ENCODE measurements around the gene PTPRN2. TPM values are rescaled to one million over a fixed set of nuclear protein-coding genes. Genes with fewer than 3 reads are reported as not detected.

The PTPRN2 gene
- total RNA-seq, 2 experiments from 2014 or later: 7.0 to 7.2 TPM

GRCh38 chr7:157652161-157652953 is 935.3 kb downstream of the PTPRN2 start:
- Mint-ChIP-seq H3K36me3 (ENCODE audit: low read depth) (no peaks in the 10 kb centered on the region), H3K4me3 (no peak overlapping the region), H3K27me3 (ENCODE audit: low read depth) (no peaks in the 10 kb centered on the region), H3K27ac (no peak overlapping the region), H3K9me3 (ENCODE audit: insufficient read depth) (no peaks in the 10 kb centered on the region), H3K4me1 (ENCODE audit: low read depth) (no peaks in the 10 kb centered on the region)
- ATAC-seq (no peak), DNase-seq (no peak)
- ChIA-PET CTCF (no interaction called here), POLR2A (no interaction called here)

GRCh38 chr7:157651366-157652160 is 936.1 kb downstream of the PTPRN2 start:
- H3K4me3 Mint-ChIP-seq: no peak overlapping the region
- H3K9me3 Mint-ChIP-seq (ENCODE audit: insufficient read depth): no peaks in the 10 kb centered on the region
- no peaks in the 10 kb centered on the region for H3K36me3 Mint-ChIP-seq (ENCODE audit: low read depth)
- POLR2A ChIA-PET: no interaction called here
- DNase-seq: no peak
- CTCF ChIA-PET: no interaction called here
- H3K27me3 Mint-ChIP-seq (ENCODE audit: low read depth): no peaks in the 10 kb centered on the region
- no peaks in the 10 kb centered on the region for H3K4me1 Mint-ChIP-seq (ENCODE audit: low read depth)
- H3K27ac Mint-ChIP-seq: no peak overlapping the region
- no peak for ATAC-seq

GRCh38 chr7:157650801-157651200 is 936.8 kb downstream of the PTPRN2 start:
- Mint-ChIP-seq H3K4me3 (no peak overlapping the region), H3K4me1 (ENCODE audit: low read depth) (no peaks in the 10 kb centered on the region), H3K9me3 (ENCODE audit: insufficient read depth) (no peaks in the 10 kb centered on the region), H3K27me3 (ENCODE audit: low read depth) (no peaks in the 10 kb centered on the region), H3K36me3 (ENCODE audit: low read depth) (no peaks in the 10 kb centered on the region), H3K27ac (no peak overlapping the region)
- ChIA-PET CTCF (no interaction called here), POLR2A (no interaction called here)
- DNase-seq: no peak
- no peak for ATAC-seq

DNA sequence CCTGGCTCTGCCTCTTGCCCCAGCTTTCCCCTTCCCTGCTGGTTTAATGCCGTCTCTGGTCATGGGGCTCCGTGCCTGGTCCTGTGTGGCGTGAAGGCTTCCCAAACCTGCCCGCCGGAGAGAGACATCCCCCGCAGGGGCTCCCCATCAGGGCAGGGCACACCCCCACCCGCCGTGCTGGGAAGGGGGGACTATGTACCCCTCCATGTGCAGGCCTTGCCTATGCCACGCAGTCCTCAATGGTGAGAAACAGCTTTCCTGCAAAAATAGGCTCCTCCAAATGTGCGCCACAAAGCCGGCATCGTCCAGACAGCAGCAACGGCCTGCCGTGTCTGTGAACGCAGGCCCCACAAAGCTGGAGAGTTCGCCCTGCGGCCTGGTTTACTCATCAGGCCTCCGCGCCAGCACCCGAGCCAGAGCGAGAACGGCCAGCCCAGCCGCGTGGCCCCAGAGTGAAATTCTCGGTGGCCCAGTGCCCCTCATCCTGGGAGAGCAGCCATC is 937.4 kb downstream of the PTPRN2 start:
- H3K4me3 Mint-ChIP-seq: no peak overlapping the region
- ChIA-PET POLR2A (no interaction called here), CTCF (no interaction called here)
- H3K4me1 Mint-ChIP-seq (ENCODE audit: low read depth): no peaks in the 10 kb centered on the region
- DNase-seq: no peak
- H3K27ac Mint-ChIP-seq: no peak overlapping the region
- no peak for ATAC-seq
- no peaks in the 10 kb centered on the region for H3K36me3 Mint-ChIP-seq (ENCODE audit: low read depth)
- no peaks in the 10 kb centered on the region for H3K9me3 Mint-ChIP-seq (ENCODE audit: insufficient read depth)
- H3K27me3 Mint-ChIP-seq (ENCODE audit: low read depth): no peaks in the 10 kb centered on the region

- ChIA-PET POLR2A (no interaction called here), CTCF (no interaction called here)
- H3K27me3 Mint-ChIP-seq (ENCODE audit: low read depth): peaks cover 6% of the 10 kb centered on the region
- H3K27ac Mint-ChIP-seq: no peak overlapping the region
- H3K9me3 Mint-ChIP-seq (ENCODE audit: insufficient read depth): no peaks in the 10 kb centered on the region
- no peaks in the 10 kb centered on the region for H3K36me3 Mint-ChIP-seq (ENCODE audit: low read depth)
- no peak overlapping the region for H3K4me3 Mint-ChIP-seq
- no peak for ATAC-seq
- no peak for DNase-seq
- no peaks in the 10 kb centered on the region for H3K4me1 Mint-ChIP-seq (ENCODE audit: low read depth)
Observed at GRCh38 chr7:157646551-157646950, 941.1 kb downstream of the PTPRN2 start.

GRCh38 chr7:157645539-157645938 is 942.1 kb downstream of the PTPRN2 start:
- CTCF ChIA-PET: no interaction called here
- no peaks in the 10 kb centered on the region for H3K36me3 Mint-ChIP-seq (ENCODE audit: low read depth)
- POLR2A ChIA-PET: no interaction called here
- no peak overlapping the region for H3K4me3 Mint-ChIP-seq
- H3K27me3 Mint-ChIP-seq (ENCODE audit: low read depth): peaks cover 6% of the 10 kb centered on the region
- no peak overlapping the region for H3K27ac Mint-ChIP-seq
- DNase-seq (no peak), ATAC-seq (no peak)
- no peaks in the 10 kb centered on the region for H3K4me1 Mint-ChIP-seq (ENCODE audit: low read depth)
- H3K9me3 Mint-ChIP-seq (ENCODE audit: insufficient read depth): no peaks in the 10 kb centered on the region

GRCh38 chr7:157644946-157645345 is 942.7 kb downstream of the PTPRN2 start:
- Mint-ChIP-seq H3K9me3 (ENCODE audit: insufficient read depth) (peaks cover 3% of the 10 kb centered on the region), H3K36me3 (ENCODE audit: low read depth) (peaks cover 2% of the 10 kb centered on the region), H3K4me3 (no peak overlapping the region), H3K27me3 (ENCODE audit: low read depth) (peaks cover 9% of the 10 kb centered on the region), H3K27ac (no peak overlapping the region), H3K4me1 (ENCODE audit: low read depth) (no peaks in the 10 kb centered on the region)
- POLR2A ChIA-PET: no interaction called here
- CTCF ChIA-PET: no interaction called here
- ATAC-seq (no peak), DNase-seq (no peak)

GRCh38 chr7:157643525-157643970 is 944.1 kb downstream of the PTPRN2 start:
- H3K36me3 Mint-ChIP-seq (ENCODE audit: low read depth): peaks cover 2% of the 10 kb centered on the region

DNA sequence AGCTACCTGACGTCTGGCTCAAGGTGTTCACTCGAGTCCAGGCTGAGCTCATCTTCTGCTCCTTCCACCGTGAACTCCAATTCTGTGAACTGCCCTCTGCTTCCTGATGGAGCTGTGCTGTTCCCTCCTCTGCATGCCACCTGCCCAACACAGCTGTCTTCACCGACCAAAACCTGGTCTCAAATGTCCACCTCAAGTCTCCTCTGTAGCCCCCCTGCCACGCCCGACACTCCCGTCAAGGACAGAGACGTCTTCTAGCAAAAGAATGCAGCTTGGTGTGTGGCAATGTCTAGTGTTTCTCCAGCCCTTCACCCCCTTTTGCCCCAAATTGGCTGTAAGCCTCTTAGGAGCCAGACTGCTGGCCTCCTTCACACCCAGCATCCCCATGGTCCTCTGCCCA is 945.8 kb downstream of the PTPRN2 start:
- CTCF ChIA-PET: no interaction called here

More at GRCh38 chr7:157643525-157643970, 944.1 kb downstream of the PTPRN2 start:
- POLR2A ChIA-PET: no interaction called here
- ATAC-seq: no peak
- CTCF ChIA-PET: no interaction called here
- peaks cover 10% of the 10 kb centered on the region for H3K27me3 Mint-ChIP-seq (ENCODE audit: low read depth)
- H3K9me3 Mint-ChIP-seq (ENCODE audit: insufficient read depth): peaks cover 8% of the 10 kb centered on the region
- no peaks in the 10 kb centered on the region for H3K4me1 Mint-ChIP-seq (ENCODE audit: low read depth)
- H3K27ac Mint-ChIP-seq: no peak overlapping the region
- no peak overlapping the region for H3K4me3 Mint-ChIP-seq
- DNase-seq: no peak

GRCh38 chr7:157640144-157640543 is 947.5 kb downstream of the PTPRN2 start:
- peaks cover 28% of the 10 kb centered on the region for H3K27me3 Mint-ChIP-seq (ENCODE audit: low read depth)
- peaks cover 2% of the 10 kb centered on the region for H3K36me3 Mint-ChIP-seq (ENCODE audit: low read depth)
- no peaks in the 10 kb centered on the region for H3K4me1 Mint-ChIP-seq (ENCODE audit: low read depth)
- H3K9me3 Mint-ChIP-seq (ENCODE audit: insufficient read depth): peaks cover 8% of the 10 kb centered on the region
- DNase-seq: no peak
- no peak overlapping the region for H3K27ac Mint-ChIP-seq
- POLR2A ChIA-PET: no interaction called here
- ATAC-seq: no peak
- no peak overlapping the region for H3K4me3 Mint-ChIP-seq
- CTCF ChIA-PET: no interaction called here

More for the DNA sequence above, 945.8 kb downstream of the PTPRN2 start:
- POLR2A ChIA-PET: no interaction called here
- Mint-ChIP-seq H3K4me3 (no peak overlapping the region), H3K27me3 (ENCODE audit: low read depth) (peaks cover 24% of the 10 kb centered on the region), H3K27ac (no peak overlapping the region), H3K9me3 (ENCODE audit: insufficient read depth) (peaks cover 8% of the 10 kb centered on the region), H3K36me3 (ENCODE audit: low read depth) (peaks cover 2% of the 10 kb centered on the region), H3K4me1 (ENCODE audit: low read depth) (no peaks in the 10 kb centered on the region)
- DNase-seq (no peak), ATAC-seq (no peak)

DNA sequence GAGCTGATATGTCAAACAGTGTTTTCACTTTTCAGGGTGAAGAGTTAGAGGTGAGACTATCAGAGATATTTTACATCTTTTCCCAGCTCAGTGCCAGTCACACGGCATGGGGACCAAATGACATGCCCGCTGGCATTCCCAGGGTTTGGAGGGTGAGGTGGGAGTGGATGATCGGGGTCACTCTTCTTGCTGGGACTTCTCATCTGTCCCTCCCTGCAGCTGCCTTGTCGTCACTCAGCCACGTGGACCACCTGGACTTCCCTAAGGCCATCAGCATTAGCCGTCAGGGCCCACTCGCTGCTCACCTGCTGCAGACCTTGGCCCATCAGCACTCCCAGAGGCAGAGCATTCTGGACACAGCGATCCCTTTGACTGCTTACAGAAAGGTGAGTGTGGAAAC is 949.1 kb downstream of the PTPRN2 start:
- ChIA-PET POLR2A (no interaction called here), CTCF (no interaction called here)
- no peak overlapping the region for H3K4me3 Mint-ChIP-seq
- no peak overlapping the region for H3K27ac Mint-ChIP-seq
- H3K9me3 Mint-ChIP-seq (ENCODE audit: insufficient read depth): peaks cover 8% of the 10 kb centered on the region
- H3K36me3 Mint-ChIP-seq (ENCODE audit: low read depth): peaks cover 2% of the 10 kb centered on the region
- ATAC-seq: no peak
- no peak for DNase-seq
- H3K4me1 Mint-ChIP-seq (ENCODE audit: low read depth): no peaks in the 10 kb centered on the region
- H3K27me3 Mint-ChIP-seq (ENCODE audit: low read depth): peaks cover 36% of the 10 kb centered on the region

DNA sequence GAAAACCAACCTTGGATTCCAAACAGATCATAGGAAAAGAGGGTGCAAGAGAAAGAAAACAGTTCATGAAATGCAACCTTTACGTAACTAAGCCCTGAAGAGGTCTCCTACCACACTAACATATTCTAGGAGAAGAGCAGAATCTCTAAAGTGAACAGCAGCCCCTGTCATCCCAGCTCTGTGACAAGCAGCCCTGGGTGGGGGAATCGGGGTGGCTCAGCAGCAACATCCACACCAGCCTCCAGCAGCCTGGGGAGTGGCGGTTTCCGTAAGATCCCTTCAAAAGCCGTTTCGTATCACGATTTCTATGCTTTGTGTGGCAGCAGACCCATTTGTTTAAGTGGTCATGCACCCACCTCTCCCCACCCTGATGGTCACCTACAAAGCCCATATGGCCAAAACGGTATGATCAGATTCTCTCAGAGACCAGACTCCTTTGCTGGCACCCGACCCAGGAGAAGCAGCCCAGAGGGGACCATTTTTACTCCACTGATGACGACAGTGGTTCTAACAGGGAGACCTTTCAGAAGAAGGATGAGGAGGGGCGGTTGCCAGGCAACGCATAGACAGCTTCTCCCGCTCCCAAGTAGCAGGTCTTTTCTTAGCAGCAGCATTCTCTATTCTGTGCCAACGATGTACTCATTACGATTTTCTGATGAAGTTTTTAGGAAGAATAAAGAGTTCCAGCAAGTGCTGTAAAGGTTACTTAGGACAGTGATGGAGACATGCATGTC is 950.2 kb downstream of the PTPRN2 start:
- H3K27me3 Mint-ChIP-seq (ENCODE audit: low read depth): peaks cover 38% of the 10 kb centered on the region
- ATAC-seq: no peak

More for the DNA sequence above, 950.2 kb downstream of the PTPRN2 start:
- CTCF ChIA-PET: no interaction called here
- no peaks in the 10 kb centered on the region for H3K4me1 Mint-ChIP-seq (ENCODE audit: low read depth)
- H3K36me3 Mint-ChIP-seq (ENCODE audit: low read depth): peaks cover 2% of the 10 kb centered on the region
- no peak overlapping the region for H3K27ac Mint-ChIP-seq
- no peak for DNase-seq
- POLR2A ChIA-PET: no interaction called here
- H3K4me3 Mint-ChIP-seq: no peak overlapping the region
- H3K9me3 Mint-ChIP-seq (ENCODE audit: insufficient read depth): peaks cover 8% of the 10 kb centered on the region

Measured in activated CD8-positive, alpha-beta T cell treated with anti-CD3 and anti-CD28 coated beads, Interleukin-2, amount 10 ng/mL, durations not matched to agents 7 days and 5 days (primary cell).